Hair follicular keratinocyte (primary cell): Measurements from ENCODE around the gene ST6GALNAC3. TPM values are rescaled to one million over a fixed set of nuclear protein-coding genes. Genes with fewer than 3 reads are reported as not detected.

Experiments
- total RNA-seq: library from RNA; depleted of rRNA; stranded (reverse); fragments of >200 nt; gene quantifications from 2 replicates; pipeline ENCODE4 v1.2.3, GENCODE V29; 2015

Gene ST6GALNAC3
- 0.16 and 0.38 TPM in 2 replicates for total RNA-seq

GRCh38 chr1:76074321-76075187 lies at the start of gene ST6GALNAC3:
Gene ST6GALNAC3 (plus strand): TSS chr1:76074746.

Other genes starting within 250 kb of the ST6GALNAC3 start
- not detected in 2 replicates for gene ASB17, start 142.3 kb upstream of the ST6GALNAC3 start, total RNA-seq